Heart right ventricle (tissue), 16 donors: ENCODE data around the gene PRELID3B. TPM values are rescaled to one million over a fixed set of nuclear protein-coding genes. Genes with fewer than 3 reads are reported as not detected.

Experiments
- ATAC-seq, 8 donors: fragments of 200-7000 bp; cut with Tn5 transposase; one replicate each; pipeline ENCODE4 v1.9.1; 2020; ENCODE audit warnings: mild to moderate bottlenecking in 8 of 8, moderate library complexity in 8 of 8, moderate number of reproducible peaks in 1 of 8
- DNase-seq, 2 donors: peaks; one replicate each; pipeline ENCODE4 v3.0.0-alpha.2; 2020
- H3K27ac ChIP-seq, 10 donors: fragments of 200-600 bp; sonication (generic) in 2 of 10; one replicate each; pipeline versions ENCODE4 v1.5.0 to v1.8.0; 2020 to 2022; ENCODE audit warnings: mild to moderate bottlenecking in 3 of 10
- H3K27me3 ChIP-seq, 7 donors: fragments of 200-600 bp; one replicate each; pipeline ENCODE4 v1.8.0; 2021 to 2022; ENCODE audit warnings: mild to moderate bottlenecking in 2 of 7
- H3K36me3 ChIP-seq, 9 donors: fragments of 200-600 bp; sonication (generic) in 1 of 9; one replicate each; pipeline versions ENCODE4 v1.5.0 to v1.8.0; 2020 to 2022; ENCODE audit warnings: mild to moderate bottlenecking in 2 of 9
- H3K4me1 ChIP-seq, 9 donors: fragments of 200-600 bp; sonication (generic) in 1 of 9; one replicate each; pipeline versions ENCODE4 v1.5.0 to v1.8.0; 2020 to 2022; ENCODE audit warnings: mild to moderate bottlenecking in 4 of 9
- H3K4me3 ChIP-seq, 10 donors: fragments of 200-600 bp; sonication (generic) in 2 of 10; one replicate each; pipeline versions ENCODE4 v1.5.0 to v1.8.0; 2020 to 2022; ENCODE audit warnings: mild to moderate bottlenecking in 7 of 10, moderate library complexity in 2 of 10
- H3K9me3 ChIP-seq, 11 donors: fragments of 200-600 bp in 10 of 11; sonication (generic) in 2 of 11; one replicate each; pipeline versions ENCODE4 v1.5.0 to v1.8.0; 2013 to 2022; ENCODE audit warnings: mild to moderate bottlenecking in 2 of 11, control low read depth in 1 of 11, moderate library complexity in 1 of 11
- WGBS, 2 donors: extraction: QIAGEN DNeasy Blood & Tissue Kit; methylation state at CpG; one replicate each; pipeline ENCODE4 v1.1.7; 2013; ENCODE audit warnings: inconsistent platforms in 1 of 2; 5-methylcytosine and 5-hydroxymethylcytosine counted together
- intact Hi-C, 10 donors: fragments of 100-400 bp; cut with DNase I; formaldehyde crosslinking; loops; one replicate each; pipeline versions ENCODE4 v1.11.1 to v1.14.2; 2022
- polyA plus RNA-seq, 2 donors: library from polyadenylated mRNA; stranded (reverse); fragments of 200-250 nt; gene quantifications; one replicate each; pipeline ENCODE4 v1.2.3, GENCODE V29; 2013
- total RNA-seq, 10 donors: library from RNA; stranded (reverse); fragmentation: NEBNext Ultra II Directional in 3 of 10; extraction: Animal tissue kit (Norgen Biotek cat#: 25700) in 3 of 10; gene quantifications; one replicate each; pipeline versions ENCODE4 v1.2.1 to v1.2.4, GENCODE V29; 2021 to 2023
- TF ChIP-seq, protein P1 (sequence below), 9 donors: fragments of 200-600 bp; sonication (generic) in 2 of 9; IDR thresholded peaks; one replicate each; pipeline versions ENCODE4 v1.5.0 to v1.8.0; 2021 to 2022; ENCODE audit warnings: antibody characterized with exemption in 9 of 9, mild to moderate bottlenecking in 5 of 9, moderate library complexity in 1 of 9
- donor health status: Arrhythmogenic right ventricular cardiomyopathy.
- donor health status: ischemic (EF 13 %, LVEDD 7.1; RV severe dilation, severe dysfunction).
- donor health status: healthy with polysubstance abuse.
- donor health status: DM: no; HTN: yes; CAD: no.
- donor health status: DM: no; HTN: no; CAD: no.
- donor health status: ischemic (EF 25% LVEDD 6.9; RV normal size, moderate dysfunction).
- donor health status: ischemic (EF 25% LVEDD 5.7; RV mildly dilated, moderate dysfunction).
- donor health status: healthy.
- donor health status: DM: yes; HTN: yes; CAD: no.
- donor health status: Ischemic cardiomyopathy.
- donor health status: ischemic (EF 35%, LVEDD 5.7; RV mildly dilated, moderate dysfunction).
- donor health status: nonischemic (EF 11% LVEDD 7.7; RV severe dilation, severe dysfunction).
- donor health status: DM: yes; HTN: yes; CAD: no.
- donor health status: PGD.
- donor health status: ischemic (EF 29% LVEDD 5.4; RV normal size, mild dysfunction).
- donor health status: nonischemic (EF 23%, LVEDD 6.1; RV moderate dilation, normal function).

PRELID3B gene
- total and polyA plus RNA-seq, 12 donors: 11.5 to 55.9 (median 45.3) TPM

DNA sequence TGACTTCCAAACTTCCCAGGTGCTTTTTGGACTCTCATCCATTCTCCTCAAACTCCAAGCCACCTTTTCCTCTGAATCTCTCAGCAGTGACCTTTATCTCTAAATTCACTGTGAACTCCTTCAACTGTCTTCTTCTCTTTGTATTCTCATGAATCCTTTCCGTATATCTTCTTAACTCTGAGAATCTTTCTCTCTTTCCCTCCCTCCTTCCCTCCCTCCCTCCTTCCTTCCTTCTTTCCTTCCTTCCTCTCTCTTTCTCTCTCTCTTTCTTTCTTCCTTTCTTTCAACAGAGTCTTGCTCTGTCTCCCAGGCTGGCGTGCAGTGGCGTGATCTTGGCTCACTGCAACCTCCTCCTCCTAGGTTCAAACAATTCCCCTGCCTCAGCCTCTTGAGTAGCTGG is 4.3 kb upstream of the PRELID3B start:
- Histone ChIP-seq H3K9me3 (no peaks in the 10 kb centered on the region), H3K27ac (no peak overlapping the region), H3K4me3 (no peak overlapping the region), H3K36me3 (no peaks in the 10 kb centered on the region), H3K27me3 (peaks cover 0 to 12% (median 5%) of the 10 kb centered on the region in 7 donors), H3K4me1 (peaks cover 4 to 16% (median 10%) of the 10 kb centered on the region in 9 donors)
- DNase-seq (no peak), ATAC-seq (no peak)
- intact Hi-C loops: loop anchor here in 2 of 10 donors (5.0 to 10.0 kb wide), 2 partner anchors 172 to 175 kb away; no protein-coding TSS in a partner anchor
- WGBS, 2 donors: 91 to 92% methylated on average over 3 of the region's 3 CpGs
- TF ChIP-seq, protein P1, sequence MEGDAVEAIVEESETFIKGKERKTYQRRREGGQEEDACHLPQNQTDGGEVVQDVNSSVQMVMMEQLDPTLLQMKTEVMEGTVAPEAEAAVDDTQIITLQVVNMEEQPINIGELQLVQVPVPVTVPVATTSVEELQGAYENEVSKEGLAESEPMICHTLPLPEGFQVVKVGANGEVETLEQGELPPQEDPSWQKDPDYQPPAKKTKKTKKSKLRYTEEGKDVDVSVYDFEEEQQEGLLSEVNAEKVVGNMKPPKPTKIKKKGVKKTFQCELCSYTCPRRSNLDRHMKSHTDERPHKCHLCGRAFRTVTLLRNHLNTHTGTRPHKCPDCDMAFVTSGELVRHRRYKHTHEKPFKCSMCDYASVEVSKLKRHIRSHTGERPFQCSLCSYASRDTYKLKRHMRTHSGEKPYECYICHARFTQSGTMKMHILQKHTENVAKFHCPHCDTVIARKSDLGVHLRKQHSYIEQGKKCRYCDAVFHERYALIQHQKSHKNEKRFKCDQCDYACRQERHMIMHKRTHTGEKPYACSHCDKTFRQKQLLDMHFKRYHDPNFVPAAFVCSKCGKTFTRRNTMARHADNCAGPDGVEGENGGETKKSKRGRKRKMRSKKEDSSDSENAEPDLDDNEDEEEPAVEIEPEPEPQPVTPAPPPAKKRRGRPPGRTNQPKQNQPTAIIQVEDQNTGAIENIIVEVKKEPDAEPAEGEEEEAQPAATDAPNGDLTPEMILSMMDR (IDR thresholded peaks at IDR 0.05): no peak

DNA sequence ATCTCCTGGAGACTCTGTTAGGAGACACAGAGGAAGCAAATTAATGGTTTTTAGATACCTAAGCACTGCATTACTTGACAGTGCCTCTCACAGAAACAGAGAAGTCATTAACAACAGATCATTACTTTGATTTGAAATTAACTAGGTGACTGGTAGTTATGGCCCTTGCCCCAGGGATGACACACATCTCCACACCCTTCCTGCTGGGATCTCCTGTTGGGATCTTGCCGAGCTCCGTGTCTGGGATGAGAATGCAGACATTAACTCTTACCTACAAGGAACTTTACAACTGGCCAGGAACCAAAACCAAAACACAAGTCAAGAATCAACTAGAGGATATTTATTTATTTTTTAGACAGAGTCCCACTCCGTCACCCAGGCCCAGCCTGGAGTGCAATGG is 2.2 kb upstream of the PRELID3B start:
- intact Hi-C loops: loop anchor here in 2 of 10 donors (5.0 to 10.0 kb wide), 2 partner anchors 170 to 172 kb away; no protein-coding TSS in a partner anchor
- 74 to 75% methylated on average over 3 of the region's 3 CpGs for WGBS, 2 donors
- H3K36me3 ChIP-seq: peaks cover 0 to 15% (median 0%) of the 10 kb centered on the region in 9 donors
- TF ChIP-seq, protein P1 (IDR thresholded peaks at IDR 0.05): no peak
- H3K4me1 ChIP-seq: peaks cover 4 to 37% (median 29%) of the 10 kb centered on the region in 9 donors
- no peak for ATAC-seq
- no peak for DNase-seq
- no peak overlapping the region for H3K4me3 ChIP-seq
- H3K27ac ChIP-seq: no peak overlapping the region
- H3K9me3 ChIP-seq: no peaks in the 10 kb centered on the region
- no peaks in the 10 kb centered on the region for H3K27me3 ChIP-seq

DNA sequence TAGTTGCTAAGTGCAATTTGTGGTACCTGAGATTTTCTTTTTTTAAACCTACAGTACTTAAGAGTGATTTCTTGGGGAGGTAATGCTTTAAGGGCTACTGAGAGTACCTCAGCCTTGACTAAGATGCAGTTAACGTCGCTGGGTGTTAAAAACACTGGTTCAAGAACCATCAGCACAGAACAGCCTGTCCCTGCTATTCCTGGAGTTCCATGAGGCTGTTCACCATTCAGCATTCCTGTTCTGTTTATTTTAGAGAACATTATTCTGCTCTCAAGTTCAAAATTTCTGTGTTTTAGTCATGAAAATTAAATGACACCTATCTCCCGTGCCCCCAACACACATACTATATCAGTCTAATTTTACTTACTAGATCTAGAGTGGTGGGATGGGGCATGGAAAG is 1.7 kb upstream of the PRELID3B start:
- Histone ChIP-seq H3K4me3 (no peak overlapping the region), H3K36me3 (peaks cover 0 to 19% (median 0%) of the 10 kb centered on the region in 9 donors), H3K27ac (peak overlapping the region in 3 of 10 donors; percentile 86 to 93 (median 90)), H3K27me3 (no peaks in the 10 kb centered on the region), H3K4me1 (peaks cover 4 to 42% (median 34%) of the 10 kb centered on the region in 9 donors), H3K9me3 (no peaks in the 10 kb centered on the region)
- 83 to 90% methylated on average over 3 of the region's 3 CpGs for WGBS, 2 donors
- intact Hi-C loops: loop anchor here in 1 of 10 donors (10.0 kb wide), 1 partner anchor 169 kb away; no protein-coding TSS in a partner anchor
- TF ChIP-seq, protein P1 (IDR thresholded peaks at IDR 0.05): no peak
- no peak for DNase-seq
- ATAC-seq: no peak

DNA sequence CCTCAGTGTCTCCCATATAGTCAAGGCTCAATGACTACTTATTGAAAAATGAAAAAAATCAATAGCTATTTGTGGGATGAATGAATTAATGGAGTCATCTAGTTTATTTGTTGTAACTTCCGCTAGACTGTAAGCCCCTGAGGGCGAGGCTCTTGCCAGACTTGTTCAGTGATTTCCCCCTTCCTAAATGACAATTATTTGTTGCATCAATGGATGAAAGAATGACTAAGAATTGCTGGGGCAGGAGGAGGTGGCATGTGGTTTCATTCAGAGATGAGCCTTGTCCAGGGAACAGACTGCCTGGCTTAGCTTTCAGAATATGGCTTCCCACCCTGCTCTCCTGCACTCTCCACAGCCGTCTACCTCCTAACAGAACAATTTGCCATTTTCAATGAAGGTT is 1.1 kb upstream of the PRELID3B start:
- intact Hi-C loops: loop anchor here in 3 of 10 donors (2.0 to 10.0 kb wide), 3 partner anchors 19 to 169 kb away; no protein-coding TSS in a partner anchor

More for the DNA sequence above, 1.1 kb upstream of the PRELID3B start:
- no peak for ATAC-seq
- 77 to 87% methylated on average over 3 of the region's 3 CpGs for WGBS, 2 donors
- H3K27me3 ChIP-seq: no peaks in the 10 kb centered on the region
- no peak for DNase-seq
- TF ChIP-seq, protein P1 (IDR thresholded peaks at IDR 0.05): no peak
- no peak overlapping the region for H3K4me3 ChIP-seq
- peak overlapping the region in 5 of 10 donors; percentile 86 to 93 (median 90) for H3K27ac ChIP-seq
- peaks cover 4 to 46% (median 37%) of the 10 kb centered on the region in 9 donors for H3K4me1 ChIP-seq
- H3K9me3 ChIP-seq: no peaks in the 10 kb centered on the region
- peaks cover 0 to 19% (median 0%) of the 10 kb centered on the region in 9 donors for H3K36me3 ChIP-seq
